Fibroblast of peridontal ligament (primary cell): ENCODE measurements around the gene C20orf96.
"Not testable (repeated sequence)": the region's sequence is repeated elsewhere in the genome, so short reads cannot be mapped to it uniquely, and the experiment has no call there.

Experiments used
- DNase-seq: peaks from one replicate; pipeline ENCODE4 v3.0.0-alpha.2; 2010; ENCODE audit errors: extremely low read depth

C20orf96 gene

DNA sequence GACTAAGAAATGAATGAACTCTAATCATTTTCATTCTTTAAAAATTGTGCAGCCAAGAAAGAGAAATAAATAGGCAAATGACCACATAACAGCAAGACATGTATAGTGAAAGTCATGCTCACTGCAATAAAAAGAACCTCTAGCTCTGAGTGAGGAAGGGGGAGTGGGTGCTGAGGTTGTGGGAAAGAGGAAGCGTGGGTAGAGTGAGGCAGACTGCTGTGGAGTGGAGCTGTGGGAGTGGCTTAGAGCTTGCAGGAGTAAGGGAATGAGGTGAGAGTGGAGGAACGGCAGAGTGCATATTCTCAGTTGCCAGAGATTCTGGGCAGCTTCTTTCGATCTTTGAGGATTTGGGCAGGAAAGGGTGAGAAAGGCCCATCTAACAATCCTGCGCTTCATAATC lies 53.1 kb downstream of the C20orf96 start:
- DNase-seq: no peak

DNA sequence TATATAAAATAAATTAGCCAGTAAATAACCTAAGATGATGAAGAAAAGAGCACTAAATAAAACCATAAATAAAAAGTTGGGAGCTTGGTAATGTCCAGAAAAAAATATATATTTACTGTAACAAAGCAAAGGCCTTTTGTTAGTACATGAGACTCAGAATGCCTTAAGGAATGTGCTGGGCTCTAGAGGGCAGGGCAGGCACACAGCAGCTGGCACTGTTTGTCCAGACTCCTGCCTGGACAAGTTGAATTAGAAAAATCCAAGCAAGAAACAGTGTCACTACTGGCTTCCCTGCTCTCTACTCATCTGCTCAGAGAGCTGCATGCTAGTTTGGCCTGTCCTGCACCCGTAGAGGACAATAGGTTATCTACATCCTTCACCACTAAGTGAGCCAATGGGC lies 54.7 kb downstream of the C20orf96 start:
- DNase-seq: peak; percentile 35

DNA sequence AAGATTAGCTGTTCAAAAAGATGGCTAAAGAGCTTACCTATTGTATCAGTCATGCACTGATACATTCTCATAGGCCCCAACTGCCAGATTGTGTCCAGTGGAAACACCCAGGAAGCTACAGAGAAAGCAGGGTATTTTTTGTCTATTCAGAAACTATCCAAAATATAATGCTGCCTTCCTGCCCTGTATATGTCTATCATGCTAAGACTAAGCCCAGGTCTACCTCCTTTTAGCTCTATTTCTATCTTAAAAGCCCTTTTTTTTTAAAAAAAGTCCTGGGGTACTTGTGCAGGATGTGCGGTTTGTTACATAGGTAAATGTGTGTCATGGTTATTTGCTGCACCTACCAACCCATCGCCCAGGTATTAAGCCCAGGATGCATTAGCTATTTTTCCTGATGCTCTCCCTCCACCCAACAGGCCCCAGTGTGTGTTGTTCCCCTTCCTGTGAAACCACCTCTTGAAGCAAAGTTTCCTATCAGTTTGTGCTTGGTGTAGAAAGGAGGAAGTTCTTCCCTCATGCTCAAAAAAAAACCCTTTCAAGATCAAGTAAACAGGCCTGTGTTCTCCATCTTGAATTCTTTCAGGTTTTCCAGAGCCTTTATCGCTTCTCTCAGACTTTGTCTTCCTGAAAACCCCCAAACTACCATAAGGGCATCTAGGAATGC lies 63.0 kb downstream of the C20orf96 start:
- DNase-seq: no peak

DNA sequence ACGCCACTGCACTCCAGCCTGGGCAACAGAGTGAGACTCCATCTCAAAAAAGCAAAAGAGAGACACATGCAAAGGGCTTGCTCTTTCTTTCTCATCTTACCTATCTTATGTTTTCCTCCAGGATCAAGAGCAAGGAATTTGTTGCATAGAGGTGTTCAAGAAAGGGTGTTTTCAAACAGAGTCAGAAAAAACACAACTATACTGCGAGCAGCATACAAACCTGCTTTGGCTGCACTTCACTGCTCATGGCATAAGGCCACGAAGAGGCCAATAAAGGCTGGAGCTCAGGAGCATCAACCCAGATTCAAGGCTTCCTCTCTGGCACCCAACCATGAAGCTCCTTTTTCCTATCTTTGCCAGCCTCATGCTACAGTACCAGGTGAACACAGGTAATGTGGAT lies 63.6 kb downstream of the C20orf96 start, which contains the start of gene DEFB129:
TSS of gene DEFB129 (plus strand) at position 301 of the 400 bp plus-strand sequence. CDS start at position 332, 31 bp downstream.
- DNase-seq: no peak

DNA sequence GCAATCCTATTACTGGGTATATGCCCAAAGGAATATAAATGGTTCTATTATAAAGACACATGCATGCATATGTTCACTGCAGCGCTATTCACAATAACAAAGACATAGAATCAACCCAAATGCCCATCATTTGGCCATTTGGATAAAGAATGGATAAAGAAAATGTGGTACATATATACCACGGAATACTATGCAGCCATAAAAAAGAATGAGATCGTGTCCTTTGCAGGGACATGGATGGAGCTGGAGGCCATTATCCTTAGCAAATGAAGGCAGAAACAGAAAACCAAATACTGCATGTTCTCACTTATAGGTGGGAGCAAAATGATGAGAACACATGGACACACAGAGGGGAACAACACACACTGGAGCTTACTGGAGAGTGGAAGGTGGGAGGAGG lies 64.7 kb downstream of the C20orf96 start:
- not testable (repeated sequence) for DNase-seq

DNA sequence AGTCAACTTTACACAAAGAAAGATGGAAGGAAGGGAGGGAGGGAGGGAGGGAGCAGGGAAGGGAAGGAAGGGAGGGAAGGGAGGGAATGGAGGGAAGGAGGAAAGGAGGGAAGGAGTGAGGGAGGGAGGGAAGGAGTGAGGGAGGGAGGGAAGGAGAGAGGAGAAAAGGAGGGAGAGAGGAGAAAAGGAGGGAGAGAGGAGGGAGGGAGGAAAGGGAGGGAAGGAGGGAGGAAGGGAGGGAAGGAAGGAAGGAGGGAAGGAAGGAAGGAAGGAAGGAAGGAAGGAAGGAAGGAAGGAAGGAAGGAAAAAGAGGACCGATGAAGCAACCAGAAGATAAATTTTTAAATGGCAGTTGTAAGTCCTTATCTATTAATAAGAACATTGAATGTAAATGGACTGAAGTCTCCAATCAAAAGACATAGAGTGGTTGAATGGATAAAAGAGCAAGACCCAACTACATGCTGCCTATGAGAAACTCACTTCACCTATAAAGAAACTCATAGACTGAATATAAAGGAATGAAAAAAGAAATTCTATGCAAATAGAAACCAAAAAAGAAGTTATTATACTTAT lies 69.2 kb downstream of the C20orf96 start:
- DNase-seq: no peak
